GM21515 (cell line): Measurements from ENCODE around the gene CST8.

ENCODE experiments used
- ATAC-seq: cut with Tn5 transposase; IDR thresholded peaks from one replicate; pipeline ENCODE4 v1.9.1; 2021; ENCODE audit not compliant: unreplicated experiment

Gene CST8

GRCh38 chr20:23475395-23475794 lies 15.5 kb upstream of the CST8 start:
- no peak for ATAC-seq

GRCh38 chr20:23476015-23476754 lies 14.7 kb upstream of the CST8 start:
- ATAC-seq, result no peak

- ATAC-seq, result no peak
These were observed 13.7 kb upstream of the CST8 start for GRCh38 chr20:23477223-23477622.

GRCh38 chr20:23479043-23479442 lies 11.9 kb upstream of the CST8 start:
- no peak for ATAC-seq

- ATAC-seq, result no peak
These were observed 8.8 kb upstream of the CST8 start for GRCh38 chr20:23482138-23482537.

- no peak for ATAC-seq
These were observed 6.8 kb upstream of the CST8 start for GRCh38 chr20:23484081-23484480.

- no peak for ATAC-seq
These were observed 2.4 kb upstream of the CST8 start for GRCh38 chr20:23488470-23488869.

GRCh38 chr20:23488996-23489395 lies 1.9 kb upstream of the CST8 start:
- ATAC-seq, result no peak

GRCh38 chr20:23492292-23492691 lies 1.4 kb downstream of the CST8 start:
- ATAC-seq, result no peak

GRCh38 chr20:23493172-23493772 lies 2.4 kb downstream of the CST8 start:
- ATAC-seq, result no peak

- ATAC-seq, result no peak
These were observed 6.6 kb downstream of the CST8 start for GRCh38 chr20:23497536-23497935.

GRCh38 chr20:23501926-23502325 lies 11.0 kb downstream of the CST8 start:
- ATAC-seq, result no peak

- ATAC-seq, result no peak
These were observed 12.7 kb downstream of the CST8 start for GRCh38 chr20:23503649-23504048.

GRCh38 chr20:23507346-23507745 lies 16.4 kb downstream of the CST8 start:
- ATAC-seq, result no peak

GRCh38 chr20:23508449-23509229 lies 17.7 kb downstream of the CST8 start:
- no peak for ATAC-seq

GRCh38 chr20:23509247-23509913 lies 18.5 kb downstream of the CST8 start:
- ATAC-seq, result no peak

- ATAC-seq, result no peak
These were observed 19.2 kb downstream of the CST8 start for GRCh38 chr20:23510000-23510590.

GRCh38 chr20:23513164-23513563 lies 22.2 kb downstream of the CST8 start:
- ATAC-seq, result peak; percentile 45

GRCh38 chr20:23514848-23515247 lies 23.9 kb downstream of the CST8 start:
- ATAC-seq, result no peak

- ATAC-seq, result no peak
These were observed 24.5 kb downstream of the CST8 start for GRCh38 chr20:23515250-23515939.

GRCh38 chr20:23517719-23518118 lies 26.8 kb downstream of the CST8 start:
- no peak for ATAC-seq
